ENCODE data around the gene BIN1.

BIN1 gene

DNA sequence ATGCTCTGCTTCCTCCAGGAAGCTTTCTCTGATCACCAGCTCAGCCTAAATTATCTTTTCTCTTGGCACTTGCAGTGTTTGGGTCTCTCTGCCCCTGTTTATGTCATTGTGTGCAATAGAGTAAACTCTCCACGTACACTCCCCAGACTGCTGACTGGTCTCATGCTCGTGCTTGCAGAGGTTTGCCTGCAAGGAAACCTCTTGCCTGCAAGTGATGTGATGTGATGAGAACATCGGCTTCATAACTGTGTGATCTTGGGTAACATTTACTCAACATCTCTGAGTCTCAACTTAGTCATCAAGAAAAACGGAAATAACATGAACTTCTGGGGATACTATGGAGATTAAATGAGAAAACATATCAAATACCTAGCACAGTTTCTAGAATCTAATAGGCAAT lies 92.3 kb downstream of the BIN1 start:
- DNase-seq, result no peak

- no peak for DNase-seq
Observed at GRCh38 chr2:127014224-127014623, 92.7 kb downstream of the BIN1 start.

DNA sequence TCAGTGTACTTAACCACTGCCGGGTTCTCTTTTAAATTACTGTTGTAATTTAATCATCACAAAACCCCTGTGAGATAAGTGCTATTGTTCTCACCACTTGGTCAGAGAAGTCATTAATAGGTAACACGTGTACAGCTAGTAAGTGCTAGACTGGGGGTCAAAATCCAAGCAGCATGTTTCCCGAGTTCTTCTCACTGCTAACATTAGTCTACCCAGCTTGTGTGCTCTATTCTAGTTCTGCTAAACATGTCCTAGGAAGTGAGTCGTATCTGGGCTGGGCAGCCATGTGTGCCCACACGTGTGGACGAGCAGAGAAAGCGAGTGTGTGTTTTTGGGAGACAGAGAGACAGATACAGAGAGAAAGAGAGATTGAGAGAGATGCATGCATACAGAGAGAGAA lies 94.1 kb downstream of the BIN1 start:
- no peak for DNase-seq

DNA sequence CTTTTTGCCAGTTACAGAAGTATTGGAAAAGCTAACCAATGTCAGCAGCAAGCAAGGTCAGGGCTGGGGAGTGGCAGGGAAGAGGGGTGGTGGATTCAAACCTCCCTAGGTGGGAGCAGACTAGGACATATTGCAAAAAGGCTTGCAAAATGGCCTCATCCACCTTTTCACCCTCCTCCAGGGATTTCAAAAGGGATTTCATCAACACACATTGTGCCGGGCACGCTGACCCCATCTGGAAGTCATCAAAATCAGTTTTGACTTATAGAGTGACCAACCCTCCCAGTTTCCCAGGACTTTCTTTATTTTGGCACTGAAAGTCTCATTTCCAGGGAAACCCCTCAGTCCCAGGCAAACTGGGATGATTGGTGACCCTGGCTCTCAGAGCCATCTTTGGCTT lies 94.7 kb downstream of the BIN1 start:
- no peak for DNase-seq

GRCh38 chr2:127011796-127012195 lies 95.2 kb downstream of the BIN1 start:
- no peak for DNase-seq

DNA sequence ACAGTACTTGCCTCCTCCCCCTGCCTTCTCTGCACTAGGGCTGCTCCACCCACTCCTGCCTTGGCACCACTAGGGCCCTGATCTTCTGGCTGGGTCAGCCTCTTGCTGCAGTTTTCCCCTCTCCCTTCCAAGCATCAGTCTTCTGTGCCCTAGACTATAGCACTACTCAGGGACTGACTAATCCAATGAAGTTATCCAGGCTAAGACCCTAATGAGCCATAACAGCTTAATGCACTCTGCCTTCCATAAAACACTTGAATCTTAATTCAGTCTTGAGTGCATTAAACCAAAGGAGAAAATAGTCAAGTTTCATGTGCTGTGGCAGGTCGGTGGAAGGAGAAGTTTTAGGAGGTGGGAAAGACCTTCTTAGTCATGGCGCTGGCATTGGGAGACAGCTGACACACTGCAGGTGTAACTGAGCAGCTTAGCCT lies 95.7 kb downstream of the BIN1 start:
- DNase-seq, result no peak

DNA sequence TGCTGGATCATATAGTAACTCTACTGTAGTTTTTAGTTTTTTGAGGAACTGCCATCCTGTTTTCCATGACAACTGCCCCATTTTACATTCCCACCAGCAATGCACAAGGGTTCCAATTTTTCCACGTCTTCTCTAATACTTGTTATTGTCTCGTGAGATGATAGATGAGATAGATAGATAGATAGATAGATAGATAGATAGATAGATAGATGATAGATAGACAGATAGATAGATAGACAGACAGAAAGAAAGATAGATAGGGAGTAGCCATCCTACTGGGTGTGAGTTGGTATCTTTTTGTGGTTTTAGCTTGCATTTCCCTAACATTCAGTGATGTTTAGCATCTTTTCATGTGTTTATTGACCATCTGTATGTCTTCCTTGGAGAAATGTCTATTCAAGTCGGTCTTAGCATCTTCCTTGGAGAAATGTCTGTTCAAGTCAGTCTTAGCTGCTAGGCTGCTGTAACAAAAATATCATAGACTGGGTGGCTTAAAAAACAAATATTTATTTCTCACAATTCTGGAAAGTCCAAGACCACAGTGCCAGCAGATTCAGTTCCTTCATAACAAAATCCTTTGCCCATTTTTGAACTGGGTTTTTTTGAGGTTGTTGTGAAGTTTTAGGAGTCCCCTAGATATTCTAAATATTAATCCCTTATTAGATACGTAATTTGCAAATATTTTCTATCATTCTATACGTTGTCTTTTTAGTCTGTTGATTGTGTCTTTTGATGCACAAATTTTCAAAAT lies 98.5 kb downstream of the BIN1 start:
- no peak for DNase-seq

DNA sequence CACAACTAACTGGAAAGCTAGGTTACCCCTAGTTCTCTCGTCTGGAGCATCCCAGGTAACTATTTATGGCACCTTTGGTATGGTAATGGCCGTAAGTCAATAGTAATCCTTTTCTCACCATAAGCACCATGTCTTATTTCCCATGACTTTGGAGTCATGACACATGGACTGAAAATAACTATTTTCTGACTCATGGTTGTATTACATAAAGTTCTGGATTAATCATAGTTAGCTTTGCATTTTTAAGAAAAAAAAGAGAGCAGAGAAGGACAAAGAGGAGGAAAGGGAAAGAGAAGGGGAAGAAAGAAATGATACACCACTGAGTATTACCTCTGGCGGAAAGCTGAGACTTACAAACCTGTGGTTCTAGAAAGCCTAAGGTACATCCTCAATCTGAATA lies 99.3 kb downstream of the BIN1 start:
- no peak for DNase-seq

DNA sequence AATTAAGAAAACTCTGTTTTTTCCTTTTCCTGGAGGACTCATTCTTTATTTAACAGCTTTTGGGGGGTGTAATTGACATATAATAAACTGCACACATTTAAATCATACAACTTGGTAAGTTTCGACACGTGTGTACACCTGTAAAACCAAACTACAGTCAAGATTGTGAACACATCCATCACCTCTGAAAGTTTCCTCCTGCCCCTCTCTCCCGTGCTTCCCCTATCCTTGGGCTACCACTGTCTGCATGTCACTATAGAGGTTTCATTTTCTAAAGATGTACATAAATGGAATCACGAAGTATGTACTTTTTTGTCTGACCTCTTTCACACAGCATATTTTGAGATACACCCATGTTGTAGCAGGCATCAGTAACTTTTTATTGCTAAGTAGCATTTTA lies 100.0 kb downstream of the BIN1 start:
- DNase-seq, result no peak

DNA sequence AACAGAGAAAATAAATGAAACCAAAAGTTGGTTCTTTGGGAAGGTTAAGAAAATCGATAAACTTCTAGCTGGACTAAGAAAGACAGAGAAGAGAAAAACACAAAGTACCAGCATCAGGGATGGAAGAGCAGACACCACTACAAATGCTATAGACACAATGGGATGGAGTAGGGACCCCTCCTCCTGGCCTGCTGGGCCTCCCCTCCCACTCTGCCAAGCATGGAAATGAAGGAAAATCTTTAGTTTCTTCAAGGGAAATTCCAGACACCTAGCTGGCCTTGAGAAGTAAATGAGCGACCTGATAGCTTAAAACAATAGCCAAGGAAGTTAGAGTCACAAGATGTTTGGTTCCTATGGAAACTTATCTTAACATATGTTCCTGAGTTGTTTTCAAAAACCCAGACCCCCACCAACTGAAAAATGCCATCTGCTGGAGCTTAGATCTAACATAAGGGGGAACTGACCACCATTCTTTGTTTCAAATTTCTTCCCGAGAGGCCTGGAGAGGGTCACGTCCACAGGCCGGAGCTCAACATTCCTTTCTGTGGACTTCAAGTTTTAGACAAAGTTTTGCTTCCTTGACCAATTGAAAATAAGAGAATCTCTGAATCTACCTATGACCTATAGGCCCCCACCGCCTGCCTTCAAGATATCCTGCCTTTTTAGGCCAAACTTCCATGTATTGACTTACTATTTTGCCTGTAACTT lies 101.9 kb downstream of the BIN1 start:
- no peak for DNase-seq

DNA sequence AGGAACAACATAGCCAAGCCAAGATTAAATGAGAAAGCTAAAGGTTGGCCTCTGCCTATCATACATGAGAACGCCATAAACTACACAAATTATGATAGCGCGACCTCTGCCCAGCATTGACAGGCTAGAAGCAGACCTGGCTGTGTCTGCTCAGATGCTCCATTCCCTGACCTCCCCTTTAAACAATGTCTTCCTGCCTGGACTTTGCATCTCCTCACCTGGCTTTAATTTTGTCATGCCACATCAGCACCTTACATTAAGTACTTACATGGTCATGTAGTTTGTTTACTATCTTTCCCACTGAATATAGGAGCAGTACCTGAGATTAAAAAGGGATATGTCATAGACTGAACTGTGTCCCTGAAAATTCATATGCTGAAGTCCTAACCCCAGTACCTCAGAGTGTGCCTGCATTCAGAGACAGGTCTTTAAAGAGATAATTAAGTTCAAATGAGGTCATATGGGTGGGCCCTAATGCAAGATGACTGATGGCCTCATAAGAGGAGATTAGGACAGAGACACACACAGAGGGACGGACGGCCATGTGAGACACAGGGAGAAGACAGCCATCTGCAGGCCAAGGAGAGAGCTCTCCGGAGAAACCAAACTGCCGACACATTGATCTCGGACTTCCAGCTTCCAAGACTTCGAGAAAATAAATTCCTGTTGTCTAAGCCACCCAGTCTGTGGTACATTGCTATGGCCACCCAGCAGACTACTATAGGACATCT lies 103.7 kb downstream of the BIN1 start:
- no peak for DNase-seq

- DNase-seq, result no peak
Observed at GRCh38 chr2:127001751-127002150, 105.2 kb downstream of the BIN1 start.

DNA sequence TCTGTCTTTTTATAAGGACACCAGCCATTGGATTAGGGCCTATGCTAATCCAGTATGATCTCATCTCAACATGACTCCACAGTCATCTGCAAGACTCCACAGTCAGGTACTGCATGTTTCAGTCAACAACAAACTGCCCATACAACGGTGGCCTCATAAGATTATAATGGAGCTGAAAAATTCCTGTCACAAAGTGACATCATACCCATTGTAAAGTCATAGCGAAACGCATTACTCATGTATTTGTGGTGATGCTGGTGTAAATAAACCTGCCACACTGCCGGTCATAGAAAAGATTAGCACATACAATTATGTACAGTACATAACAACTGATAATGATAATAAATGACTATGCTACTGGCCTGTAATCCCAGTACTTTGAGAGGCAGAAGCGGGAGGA lies 106.0 kb downstream of the BIN1 start:
- DNase-seq, result no peak

- DNase-seq, result no peak
Observed at GRCh38 chr2:127000194-127000593, 106.8 kb downstream of the BIN1 start.

DNA sequence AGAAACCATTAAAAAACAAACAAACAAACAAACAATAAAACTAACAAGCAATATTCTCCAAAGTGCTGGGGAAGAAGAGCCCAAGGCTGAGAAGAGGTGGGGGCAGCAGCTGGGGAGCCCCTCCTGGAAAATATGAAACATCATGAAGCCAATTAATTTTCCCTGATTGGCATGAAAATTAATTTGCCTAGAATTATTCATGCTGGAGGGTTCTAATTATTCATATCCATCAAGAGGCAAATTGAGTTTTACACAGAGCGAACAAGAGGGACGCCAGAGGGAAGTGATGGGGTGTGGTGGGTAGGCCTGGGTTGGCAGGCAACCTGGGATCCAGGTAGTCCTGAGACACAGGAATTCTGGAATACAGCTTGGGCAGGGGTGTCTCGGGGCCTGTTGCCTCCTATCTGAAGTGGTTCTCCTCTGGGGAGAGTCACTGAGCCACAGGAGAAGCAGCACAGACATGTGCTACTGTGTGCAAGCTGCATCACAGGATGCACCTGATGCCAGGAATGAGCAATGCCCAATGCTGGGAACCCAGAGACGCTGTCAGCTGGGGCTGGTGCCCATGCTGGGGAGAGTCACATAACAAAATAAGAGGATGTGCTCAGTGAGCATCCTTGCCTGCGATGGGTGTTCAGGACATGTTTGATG lies 107.7 kb downstream of the BIN1 start:
- no peak for DNase-seq

DNA sequence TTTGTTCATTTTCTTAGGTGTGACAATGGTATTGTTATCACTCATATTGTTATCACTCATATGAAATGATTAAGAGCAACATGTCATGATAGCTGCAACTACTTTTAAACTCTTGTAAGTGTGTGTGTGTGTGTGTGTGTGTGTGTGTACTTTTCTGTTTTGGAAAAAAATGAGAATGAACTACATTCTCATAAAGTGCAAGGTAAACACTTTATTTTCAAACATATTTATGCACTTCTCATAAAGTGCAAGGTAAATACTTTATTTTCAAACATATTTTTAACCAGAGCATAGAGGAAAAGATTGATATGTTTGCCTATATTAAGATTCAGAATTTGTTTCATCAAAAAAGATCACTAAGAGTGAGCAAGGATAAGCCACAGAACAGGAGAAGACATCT lies 108.5 kb downstream of the BIN1 start:
- DNase-seq, result no peak

Measured in activated effector memory CD4-positive, alpha-beta T cell treated with Interleukin-2 at 50 U/mL for 16 hours (primary cell).